ENCODE results near the gene ZSCAN16. TPM values are rescaled to one million over a fixed set of nuclear protein-coding genes. Genes with fewer than 3 reads are reported as not detected.

Gene ZSCAN16
- total and polyA plus RNA-seq, 9 of the 15 experiments (the other 6 are each of a cell fraction or from before 2014, with no cell fraction given) = 0.08 TPM; not detected in 8

GRCh38 chr6:28080631-28081485 is 43.6 kb upstream of the ZSCAN16 start (continued):
- TF ChIP-seq ZNF609 (CRISPR knock-in tag; IDR thresholded peaks at IDR 0.05; ENCODE audit: borderline replicate concordance) (no peak; the same call in 1 of the 2 replicates), EHMT2 (IDR thresholded peaks at IDR 0.05) (no peak; the same call in 1 of the 2 replicates), ETV6 (IDR thresholded peaks at IDR 0.05; ENCODE audit: borderline replicate concordance in 1 of 2, low read depth in 2 of 2, low read length in 1 of 2) (no peak), ETV6 (CRISPR knock-in tag; IDR thresholded peaks at IDR 0.05; ENCODE audit: borderline replicate concordance) (peak; percentile 58; the same call in 1 of the 2 replicates), SRSF9 (IDR thresholded peaks at IDR 0.05; ENCODE audit: borderline replicate concordance, low read depth, low read length) (no peak), ZNF707 (CRISPR knock-in tag; conservative IDR thresholded peaks at IDR 0.05) (no peak), ID3 (CRISPR knock-in tag; IDR thresholded peaks at IDR 0.05) (no peak), ID3 (tag; IDR thresholded peaks at IDR 0.05) (peak; percentile 93; the same call in 1 of the 2 replicates), ZSCAN32 (CRISPR knock-in tag; IDR thresholded peaks at IDR 0.05) (no peak), TRIM28 (IDR thresholded peaks at IDR 0.05) (peak; percentile 80), MLLT1 (IDR thresholded peaks at IDR 0.05) (no peak), ZNF12 (CRISPR knock-in tag; IDR thresholded peaks at IDR 0.05) (no peak), ZNF512 (tag; IDR thresholded peaks at IDR 0.05) (no peak), IRF2 (CRISPR knock-in tag; IDR thresholded peaks at IDR 0.05) (no peak)
